Chondrocyte (in vitro differentiated cells): ENCODE results near the gene SGCD. TPM values are rescaled to one million over a fixed set of nuclear protein-coding genes. Genes with fewer than 3 reads are reported as not detected.
"Not testable (repeated sequence)": the region's sequence is repeated elsewhere in the genome, so short reads cannot be mapped to it uniquely, and the experiment has no call there.

Experiments used
- DNase-seq: peaks from one replicate; pipeline ENCODE4 v3.0.0; 2021; ENCODE audit warnings: mixed read lengths, low spot score
- H3K27ac Mint-ChIP-seq: one replicate; pipeline ENCODE4 v1.8.0; 2021; ENCODE audit warnings: mild to moderate bottlenecking, moderate library complexity, mixed read lengths; ENCODE audit not compliant: unreplicated experiment
- H3K27me3 Mint-ChIP-seq: 2 replicates; pipeline ENCODE4 v1.8.0; 2021; ENCODE audit warnings: low read depth, mixed read lengths
- H3K36me3 Mint-ChIP-seq: 2 replicates; pipeline ENCODE4 v1.8.0; 2021; ENCODE audit warnings: low read depth, mixed read lengths
- H3K4me1 Mint-ChIP-seq: 2 replicates; pipeline ENCODE4 v1.8.0; 2021; ENCODE audit warnings: low read depth, mild to moderate bottlenecking, mixed read lengths
- H3K4me3 Mint-ChIP-seq: one replicate; pipeline ENCODE4 v1.8.0; 2021; ENCODE audit warnings: mild to moderate bottlenecking, moderate library complexity, mixed read lengths; ENCODE audit not compliant: unreplicated experiment
- H3K9me3 Mint-ChIP-seq: 2 replicates; pipeline ENCODE4 v1.8.0; 2021; ENCODE audit warnings: low read depth, mixed read lengths
- CTCF ChIP-seq: fragments of 200-600 bp; sonication (generic); IDR thresholded peaks from 2 replicates; pipeline ENCODE4 v1.5.0; 2021; ENCODE audit warnings: antibody characterized with exemption, mild to moderate bottlenecking, moderate library complexity
- total RNA-seq: library from RNA; stranded (reverse); gene quantifications from 3 replicates; pipeline ENCODE4 v1.2.1, GENCODE V29; 2021

SGCD gene
- total RNA-seq, 1 donor from 2014 or later = 8.4 TPM

GRCh38 chr5:156594406-156594805 is 267.4 kb downstream of the SGCD start:
- no peak overlapping the region for H3K27ac Mint-ChIP-seq
- H3K4me1 Mint-ChIP-seq = peaks cover 15% of the 10 kb centered on the region
- H3K4me3 Mint-ChIP-seq = no peak overlapping the region
- H3K9me3 Mint-ChIP-seq = no peaks in the 10 kb centered on the region
- peaks cover 5% of the 10 kb centered on the region for H3K36me3 Mint-ChIP-seq
- DNase-seq = no peak
- no peak for TF ChIP-seq CTCF
- no peaks in the 10 kb centered on the region for H3K27me3 Mint-ChIP-seq

GRCh38 chr5:156595132-156595787 is 268.3 kb downstream of the SGCD start:
- peak; percentile 14 for TF ChIP-seq CTCF
- DNase-seq = no peak
- H3K4me3 Mint-ChIP-seq = no peak overlapping the region
- H3K27ac Mint-ChIP-seq = no peak overlapping the region
- peaks cover 5% of the 10 kb centered on the region for H3K9me3 Mint-ChIP-seq
- H3K36me3 Mint-ChIP-seq = peaks cover 5% of the 10 kb centered on the region
- H3K4me1 Mint-ChIP-seq = peaks cover 15% of the 10 kb centered on the region
- H3K27me3 Mint-ChIP-seq = no peaks in the 10 kb centered on the region

GRCh38 chr5:156597276-156597675 is 270.3 kb downstream of the SGCD start:
- Mint-ChIP-seq H3K4me3 (no peak overlapping the region), H3K27ac (no peak overlapping the region), H3K27me3 (no peaks in the 10 kb centered on the region), H3K36me3 (peaks cover 12% of the 10 kb centered on the region), H3K9me3 (peaks cover 21% of the 10 kb centered on the region), H3K4me1 (peaks cover 15% of the 10 kb centered on the region)
- DNase-seq = no peak
- no peak for TF ChIP-seq CTCF

GRCh38 chr5:156598964-156599363 is 272.0 kb downstream of the SGCD start:
- no peak overlapping the region for H3K27ac Mint-ChIP-seq
- no peaks in the 10 kb centered on the region for H3K27me3 Mint-ChIP-seq
- H3K9me3 Mint-ChIP-seq = peaks cover 33% of the 10 kb centered on the region
- H3K36me3 Mint-ChIP-seq = peaks cover 13% of the 10 kb centered on the region
- no peak for DNase-seq
- peaks cover 15% of the 10 kb centered on the region for H3K4me1 Mint-ChIP-seq
- TF ChIP-seq CTCF = no peak
- no peak overlapping the region for H3K4me3 Mint-ChIP-seq

- H3K36me3 Mint-ChIP-seq = peaks cover 12% of the 10 kb centered on the region
- not testable (repeated sequence) for H3K27ac Mint-ChIP-seq, H3K27me3 Mint-ChIP-seq, H3K4me3 Mint-ChIP-seq, H3K4me1 Mint-ChIP-seq, DNase-seq
- H3K9me3 Mint-ChIP-seq = peaks cover 54% of the 10 kb centered on the region
Observed at GRCh38 chr5:156610582-156610981, 283.6 kb downstream of the SGCD start.

GRCh38 chr5:156615901-156616300 is 288.9 kb downstream of the SGCD start:
- no peaks in the 10 kb centered on the region for H3K4me1 Mint-ChIP-seq
- peaks cover 27% of the 10 kb centered on the region for H3K9me3 Mint-ChIP-seq
- H3K27ac Mint-ChIP-seq = no peak overlapping the region
- H3K4me3 Mint-ChIP-seq = no peak overlapping the region
- TF ChIP-seq CTCF = no peak
- no peak for DNase-seq
- H3K36me3 Mint-ChIP-seq = peaks cover 9% of the 10 kb centered on the region
- H3K27me3 Mint-ChIP-seq = no peaks in the 10 kb centered on the region
